ENCODE data around the gene CDK10. TPM values are rescaled to one million over a fixed set of nuclear protein-coding genes. Genes with fewer than 3 reads are reported as not detected.
"Not testable (repeated sequence)": the region's sequence is repeated elsewhere in the genome, so short reads cannot be mapped to it uniquely, and the experiment has no call there.

CDK10 gene
- polyA plus RNA-seq, 3 donors = 16.5 to 107 (median 18.3) TPM

- 96% methylated on average over 5 of the region's 10 CpGs for WGBS (ENCODE audit: insufficient coverage)
These were observed 15.7 kb upstream of the CDK10 start for GRCh38 chr16:89670496-89671431.

GRCh38 chr16:89671565-89671964 is 14.9 kb upstream of the CDK10 start:
- H3K36me3 ChIP-seq (replicated peaks in 1 of 2; ENCODE audit: control insufficient read depth in 1 of 2, insufficient read depth in 2 of 2, low read length in 2 of 2); H3K27ac ChIP-seq (ENCODE audit: low read depth in 1 of 2, low read length in 2 of 2); H3K4me3 ChIP-seq (replicated peaks in 1 of 3; ENCODE audit: low read depth in 2 of 3, low read length in 3 of 3); DNase-seq; H3K27me3 ChIP-seq (ENCODE audit: control insufficient read depth in 2 of 2, insufficient read depth in 2 of 2, low read length in 2 of 2); H3K79me2 ChIP-seq (ENCODE audit: insufficient read depth, low read length); H3K9ac ChIP-seq (ENCODE audit: insufficient read depth, low read length, poor library complexity, severe bottlenecking); H3K9me3 ChIP-seq (replicated peaks in 1 of 2; ENCODE audit: control insufficient read depth in 1 of 2, insufficient read depth in 1 of 2, low read length in 2 of 2); H3K36me3 Mint-ChIP-seq; H4K20me1 ChIP-seq (ENCODE audit: insufficient read depth, low read length); H2AFZ ChIP-seq (ENCODE audit: insufficient read depth, low read depth, low read length, poor library complexity, severe bottlenecking); intact Hi-C loops (cut with micrococcal nuclease); H3K27ac Mint-ChIP-seq; H3K4me2 ChIP-seq (replicated peaks; ENCODE audit: extremely low read depth, low read length, poor library complexity, severe bottlenecking); H3K27me3 Mint-ChIP-seq (ENCODE audit: low read depth in 3 of 3); H3K4me3 Mint-ChIP-seq; H3K4me1 ChIP-seq (ENCODE audit: control insufficient read depth in 1 of 2, insufficient read depth in 2 of 2, low read length in 2 of 2): not testable (repeated sequence)
- H3K4me1 Mint-ChIP-seq = peaks cover 12% of the 10 kb centered on the region
- 100% methylated on average over 1 of the region's 4 CpGs for WGBS (ENCODE audit: insufficient coverage)
- H3K9me3 Mint-ChIP-seq = peaks cover 4 to 20% (median 8%) of the 10 kb centered on the region in 7 donors

More at GRCh38 chr16:89670496-89671431, 15.7 kb upstream of the CDK10 start:
- Mint-ChIP-seq H3K4me3 (no peak overlapping the region), H3K27ac (peak overlapping the region in 2 of 7 donors; percentile 7 to 10), H3K4me1 (peaks cover 12% of the 10 kb centered on the region), H3K27me3 (ENCODE audit: low read depth in 3 of 3) (peaks cover 2 to 9% (median 7%) of the 10 kb centered on the region in 3 donors), H3K9me3 (peaks cover 6 to 18% (median 10%) of the 10 kb centered on the region in 7 donors), H3K36me3 (no peaks in the 10 kb centered on the region)
- H4K20me1 ChIP-seq (ENCODE audit: insufficient read depth, low read length) = no peaks in the 10 kb centered on the region
- DNase-seq = no peak
- no peaks in the 10 kb centered on the region for H3K27me3 ChIP-seq (ENCODE audit: control insufficient read depth in 2 of 2, insufficient read depth in 2 of 2, low read length in 2 of 2)
- H3K9me3 ChIP-seq (replicated peaks in 1 of 2; ENCODE audit: control insufficient read depth in 1 of 2, insufficient read depth in 1 of 2, low read length in 2 of 2) = peaks cover 0 to 10% of the 10 kb centered on the region in 2 donors
- intact Hi-C loops (cut with micrococcal nuclease) = no loop called here
- H3K9ac ChIP-seq (ENCODE audit: insufficient read depth, low read length, poor library complexity, severe bottlenecking) = no peak overlapping the region
- no peaks in the 10 kb centered on the region for H3K79me2 ChIP-seq (ENCODE audit: insufficient read depth, low read length)
- H3K4me3 ChIP-seq (replicated peaks in 1 of 3; ENCODE audit: low read depth in 2 of 3, low read length in 3 of 3) = no peak overlapping the region
- no peak overlapping the region for H2AFZ ChIP-seq (ENCODE audit: insufficient read depth, low read depth, low read length, poor library complexity, severe bottlenecking)
- H3K36me3 ChIP-seq (replicated peaks in 1 of 2; ENCODE audit: control insufficient read depth in 1 of 2, insufficient read depth in 2 of 2, low read length in 2 of 2) = no peaks in the 10 kb centered on the region
- no peak for TF ChIP-seq CTCF (IDR thresholded peaks at IDR 0.05)
- no peak overlapping the region for H3K4me2 ChIP-seq (replicated peaks; ENCODE audit: extremely low read depth, low read length, poor library complexity, severe bottlenecking)
- peaks cover 0 to 5% of the 10 kb centered on the region in 2 donors for H3K4me1 ChIP-seq (ENCODE audit: control insufficient read depth in 1 of 2, insufficient read depth in 2 of 2, low read length in 2 of 2)
- H3K27ac ChIP-seq (ENCODE audit: low read depth in 1 of 2, low read length in 2 of 2) = no peak overlapping the region
